Measurements from ENCODE around the gene FAM228B. TPM values are rescaled to one million over a fixed set of nuclear protein-coding genes. Genes with fewer than 3 reads are reported as not detected.

The FAM228B gene
- total and polyA plus RNA-seq, 9 of the 15 experiments (the other 6 are each of a cell fraction or from before 2014, with no cell fraction given) = 1.1 to 3.7 (median 2.6) TPM

- TF ChIP-seq ZNF407 (IDR thresholded peaks at IDR 0.05; ENCODE audit: low read depth) (no peak), NR2C1 (IDR thresholded peaks at IDR 0.05) (no peak), NR2C1 (tag; IDR thresholded peaks at IDR 0.05) (no peak), ZBTB7A (IDR thresholded peaks at IDR 0.05; ENCODE audit: borderline replicate concordance, control insufficient read depth, low read depth, low read length) (peak; percentile 70; the same call in 1 of the 2 replicates), ZBTB34 (CRISPR knock-in tag; IDR thresholded peaks at IDR 0.05) (no peak), ZNF586 (CRISPR knock-in tag; conservative IDR thresholded peaks at IDR 0.05) (no peak), CCAR2 (IDR thresholded peaks at IDR 0.05; ENCODE audit: low read depth, low read length) (no peak), KLF10 (CRISPR knock-in tag; IDR thresholded peaks at IDR 0.05) (no peak), ZNF696 (CRISPR knock-in tag; conservative IDR thresholded peaks at IDR 0.05) (no peak), FOXA3 (CRISPR knock-in tag; conservative IDR thresholded peaks at IDR 0.05 in 1 of 2, IDR thresholded peaks at IDR 0.05 in 1 of 2) (no peak; a peak in 1 of 4 replicates), SFPQ (IDR thresholded peaks at IDR 0.05; ENCODE audit: low read depth, low read length) (no peak), CTBP1 (IDR thresholded peaks at IDR 0.05; ENCODE audit: borderline replicate concordance) (peak; percentile 97), PHF20 (IDR thresholded peaks at IDR 0.05; ENCODE audit: partially characterized antibody) (peak; percentile 45), PCBP1 (IDR thresholded peaks at IDR 0.05; ENCODE audit: low read depth, low read length, poor library complexity, severe bottlenecking) (no peak), ZNF121 (CRISPR knock-in tag; conservative IDR thresholded peaks at IDR 0.05) (no peak), WHSC1 (IDR thresholded peaks at IDR 0.05; ENCODE audit: low read length) (no peak)
Measured at GRCh38 chr2:24123195-24123921, at the start of gene FAM228B, which contains the start of gene PFN4 (continued).
